Hematopoietic multipotent progenitor cell treated with erythropoietin and hydrocortisone succinate and interleukin-3 and kit ligand, for 6 days (in vitro differentiated cells): ENCODE data around the gene SULT1E1.
A peak's percentile ranks its signal among the peaks of the same experiment; 100 is the strongest.
"Not testable (repeated sequence)": the region's sequence is repeated elsewhere in the genome, so short reads cannot be mapped to it uniquely, and the experiment has no call there.

Source experiments
- DNase-seq: peaks from one replicate; pipeline ENCODE4 v3.0.0-alpha.2; 2015

The SULT1E1 gene

GRCh38 chr4:69838977-69839376, 21.0 kb downstream of the SULT1E1 start:
- no peak for DNase-seq

- DNase-seq: no peak
Measured at GRCh38 chr4:69836287-69836686, 23.7 kb downstream of the SULT1E1 start.

GRCh38 chr4:69835766-69836165, 24.2 kb downstream of the SULT1E1 start:
- DNase-seq: no peak

- no peak for DNase-seq
Measured at GRCh38 chr4:69833251-69833650, 26.7 kb downstream of the SULT1E1 start.

GRCh38 chr4:69832326-69833030, 27.5 kb downstream of the SULT1E1 start:
- DNase-seq: peak; percentile 73

GRCh38 chr4:69831646-69832325, 28.2 kb downstream of the SULT1E1 start:
- peak; percentile 85 for DNase-seq

GRCh38 chr4:69831270-69831627, 28.7 kb downstream of the SULT1E1 start:
- no peak for DNase-seq

- peak; percentile 55 for DNase-seq
Measured at GRCh38 chr4:69830560-69831269, 29.2 kb downstream of the SULT1E1 start.

GRCh38 chr4:69830192-69830559, 29.8 kb downstream of the SULT1E1 start:
- no peak for DNase-seq

- DNase-seq: no peak
Measured at GRCh38 chr4:69829678-69830077, 30.3 kb downstream of the SULT1E1 start.

- DNase-seq: no peak
Measured at GRCh38 chr4:69828828-69829227, 31.1 kb downstream of the SULT1E1 start.

GRCh38 chr4:69825056-69825455, 34.9 kb downstream of the SULT1E1 start:
- not testable (repeated sequence) for DNase-seq

- DNase-seq: peak; percentile 75
Measured at GRCh38 chr4:69823481-69824186, 36.3 kb downstream of the SULT1E1 start.

- no peak for DNase-seq
Measured at GRCh38 chr4:69823048-69823447, 36.9 kb downstream of the SULT1E1 start.

GRCh38 chr4:69822198-69822597, 37.7 kb downstream of the SULT1E1 start:
- no peak for DNase-seq

GRCh38 chr4:69818060-69818639, 41.8 kb downstream of the SULT1E1 start:
- no peak for DNase-seq

GRCh38 chr4:69816236-69816635, 43.7 kb downstream of the SULT1E1 start:
- no peak for DNase-seq

- DNase-seq: no peak
Measured at GRCh38 chr4:69813628-69814027, 46.3 kb downstream of the SULT1E1 start.

- DNase-seq: no peak
Measured at GRCh38 chr4:69811166-69811565, 48.8 kb downstream of the SULT1E1 start.

GRCh38 chr4:69800599-69800998, 59.3 kb downstream of the SULT1E1 start:
- DNase-seq: no peak

- DNase-seq: no peak
Measured at GRCh38 chr4:69799337-69799736, 60.6 kb downstream of the SULT1E1 start.

- no peak for DNase-seq
Measured at GRCh38 chr4:69793732-69794131, 66.2 kb downstream of the SULT1E1 start.
